NCI-H1417 (cell line): ENCODE results near the gene NDUFS8.

Experiments
- DNase-seq, 3 experiments: peaks; one replicate each; lab custom pipeline; 2025; lab: John Stamatoyannopoulos, UW

Gene NDUFS8

GRCh38 chr11:68077617-68078582 lies 47.4 kb downstream of the NDUFS8 start:
- DNase-seq = no peak

- DNase-seq = no peak
Observed at GRCh38 chr11:68080860-68081259, 50.4 kb downstream of the NDUFS8 start.

GRCh38 chr11:68081691-68082090 lies 51.2 kb downstream of the NDUFS8 start:
- no peak for DNase-seq

GRCh38 chr11:68082481-68082880 lies 52.0 kb downstream of the NDUFS8 start:
- DNase-seq = peak in 1 of 3 experiments; percentile 26

GRCh38 chr11:68083517-68083916 lies 53.0 kb downstream of the NDUFS8 start:
- no peak for DNase-seq
